LoVo (cell line): ENCODE results near the gene CDH13.

Source experiments
- DNase-seq: peaks from one replicate; pipeline ENCODE4 v3.0.0-alpha.2; 2016; ENCODE audit warnings: low spot score

The CDH13 gene

DNA sequence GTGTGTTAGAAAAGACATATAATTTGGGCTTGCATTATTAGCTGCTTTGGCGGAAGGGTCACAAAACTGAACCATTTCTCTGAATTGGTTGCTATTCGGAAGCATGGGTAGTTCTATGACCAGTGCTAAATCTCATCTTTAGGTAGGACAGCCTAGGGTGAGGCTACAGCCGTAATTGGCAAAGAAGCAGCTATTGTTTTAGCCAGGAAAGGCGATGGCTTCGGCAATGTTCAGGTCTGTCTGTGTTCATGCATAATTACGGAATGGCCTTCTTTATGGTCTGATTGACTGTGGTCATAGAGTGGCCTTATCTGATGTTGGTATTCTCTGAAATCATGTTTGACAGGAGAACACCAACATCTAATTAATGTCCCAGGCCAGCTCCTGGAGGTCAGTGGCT, 812.6 kb downstream of the CDH13 start:
- DNase-seq, result no peak

DNA sequence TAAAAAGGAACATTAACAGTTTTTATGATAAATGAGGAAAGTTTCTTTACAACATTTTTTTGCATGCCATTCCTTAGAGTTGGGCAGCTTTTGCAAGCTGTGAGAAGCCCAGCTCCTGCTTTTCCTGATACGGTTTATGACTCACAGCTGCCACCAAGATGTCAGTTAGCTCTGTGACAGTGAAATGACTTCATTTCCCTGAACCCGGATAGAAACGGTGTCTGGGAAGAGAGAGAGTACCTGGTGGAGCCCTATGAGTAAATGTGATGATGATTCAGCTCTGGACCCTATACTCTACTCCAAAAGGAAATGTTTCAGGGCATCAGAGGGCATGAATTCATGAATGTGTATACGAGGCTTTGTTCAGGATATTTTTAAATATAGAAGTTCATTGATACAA, 814.7 kb downstream of the CDH13 start:
- DNase-seq, result no peak

DNA sequence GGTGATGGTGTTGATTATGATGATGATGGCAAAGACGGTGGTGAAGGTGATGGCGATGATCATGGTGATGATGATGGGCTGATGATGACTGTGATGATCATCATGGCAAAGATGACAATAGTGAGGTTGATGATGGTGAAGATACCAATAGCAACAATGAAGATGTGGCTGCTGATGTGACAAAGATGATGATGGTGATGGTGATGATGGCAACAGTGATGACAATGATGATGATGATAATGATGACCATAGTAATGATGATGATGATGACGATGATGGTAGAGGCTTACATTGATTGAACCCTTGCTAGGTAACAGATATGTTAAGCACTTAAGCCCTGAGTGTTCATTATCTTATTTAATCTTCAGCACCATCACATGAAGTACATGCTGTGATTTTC, 817.2 kb downstream of the CDH13 start:
- DNase-seq, result no peak

DNA sequence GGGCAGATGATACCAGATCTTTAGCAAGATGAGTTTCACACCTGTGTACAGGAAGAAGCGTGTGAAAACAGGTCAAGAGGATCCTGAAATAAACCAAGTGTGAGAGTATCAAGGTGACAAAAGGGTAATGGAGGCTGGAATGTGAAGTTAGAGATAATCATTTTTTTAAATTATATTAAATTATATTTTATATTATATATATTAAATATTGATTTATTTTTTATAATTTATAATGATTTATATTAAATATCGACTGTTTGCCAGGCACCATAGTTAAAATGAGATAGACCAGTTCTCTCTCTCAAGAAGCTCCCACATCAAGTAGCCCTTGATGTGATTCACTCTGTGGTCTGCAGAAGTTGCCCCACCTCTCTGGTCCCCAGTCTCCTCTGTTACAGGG, 820.8 kb downstream of the CDH13 start:
- no peak for DNase-seq

DNA sequence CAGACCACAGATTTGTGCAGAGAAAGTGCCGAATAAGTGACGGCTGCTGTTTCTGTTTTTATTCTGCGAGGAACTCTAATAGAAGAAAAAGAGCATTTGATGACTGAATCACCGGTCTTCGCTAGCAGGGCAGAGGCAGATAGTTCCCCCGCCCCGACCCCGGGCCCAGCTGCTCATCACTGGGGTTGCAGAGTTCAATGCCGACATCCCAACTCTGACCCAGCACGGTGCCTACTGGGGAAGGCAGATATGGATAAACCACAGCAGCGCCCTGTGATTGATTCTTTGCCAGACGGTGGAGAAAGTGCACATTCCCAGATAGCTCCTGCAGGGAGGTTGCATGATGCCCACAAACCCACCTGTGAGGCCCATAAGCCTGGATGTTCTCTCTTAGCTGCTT, 823.1 kb downstream of the CDH13 start:
- DNase-seq, result no peak

DNA sequence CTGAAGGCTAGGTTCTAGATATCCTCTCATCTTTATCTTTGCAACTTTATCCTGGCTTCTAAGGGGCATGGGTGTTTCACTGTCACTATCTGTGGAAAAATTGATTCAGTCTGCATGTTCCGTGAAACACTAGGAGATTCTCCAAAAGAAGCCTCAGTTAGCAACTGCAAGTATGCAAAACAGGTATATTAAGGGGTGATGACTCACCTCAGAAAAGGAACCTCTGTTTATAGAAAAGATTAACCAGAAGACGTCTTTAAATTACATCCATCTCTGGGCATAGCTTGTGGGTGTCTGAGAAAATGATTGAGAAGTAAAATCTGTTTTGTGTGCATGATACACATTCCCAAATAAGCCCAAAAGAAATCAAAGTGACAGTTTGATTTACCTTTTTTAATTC, 827.2 kb downstream of the CDH13 start:
- no peak for DNase-seq

DNA sequence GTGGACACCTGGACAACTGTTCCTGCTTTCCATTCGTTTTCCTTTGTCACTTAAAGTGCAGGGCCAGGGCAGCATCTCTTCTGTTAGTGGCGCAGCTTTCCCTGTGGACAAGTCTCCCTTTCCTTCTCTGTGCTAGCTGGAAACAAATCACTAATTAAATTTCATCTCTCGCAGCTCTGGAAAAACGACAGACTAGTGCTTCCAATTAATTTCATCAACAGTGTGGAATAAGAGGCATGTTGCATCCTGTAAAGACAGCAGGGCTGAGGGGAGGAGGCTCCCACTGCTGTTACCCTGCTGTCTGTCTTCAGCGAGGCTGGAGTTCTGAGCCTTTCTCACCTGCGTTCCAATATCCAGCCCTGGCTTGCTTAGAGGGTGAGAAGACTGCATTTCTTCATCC, 828.9 kb downstream of the CDH13 start:
- no peak for DNase-seq

DNA sequence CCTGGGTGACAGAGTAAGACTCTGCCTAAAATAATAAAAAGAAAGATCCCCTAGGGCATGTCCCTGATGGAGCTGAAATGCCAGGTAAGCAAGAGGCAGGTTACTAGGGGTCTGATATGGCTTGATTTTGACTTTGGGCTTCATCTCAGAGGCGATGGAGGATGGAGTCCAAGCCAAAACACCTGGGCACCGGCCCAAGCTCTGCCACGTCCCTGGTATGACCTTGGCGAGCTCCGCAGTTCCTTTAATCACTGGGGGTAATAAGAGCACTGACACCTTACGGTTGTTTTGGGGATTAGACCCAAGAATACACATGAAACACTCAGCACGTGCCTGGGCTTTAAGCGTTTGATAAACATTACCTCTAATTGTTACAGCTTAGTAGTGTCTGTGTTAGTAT, 830.2 kb downstream of the CDH13 start:
- DNase-seq, result no peak

GRCh38 chr16:83458612-83459011, 831.8 kb downstream of the CDH13 start:
- no peak for DNase-seq

DNA sequence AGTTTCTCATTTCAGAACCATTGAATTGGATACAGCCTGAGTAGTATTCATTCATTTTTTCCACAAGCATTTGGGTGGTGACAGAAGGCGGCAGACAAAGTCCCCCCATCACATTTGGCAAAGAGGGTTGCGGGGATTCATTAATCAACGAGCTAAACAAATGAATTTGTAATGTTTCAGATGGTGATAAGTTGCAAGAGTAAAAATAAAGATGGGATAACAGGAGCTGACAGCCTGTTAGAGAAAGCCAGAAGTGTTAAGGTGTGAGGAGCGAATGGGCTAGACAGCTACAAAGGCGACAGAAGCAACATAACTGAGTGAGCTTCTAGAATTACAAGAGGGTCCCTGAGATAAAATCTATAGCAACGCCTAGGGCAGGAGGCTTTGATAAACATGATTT, 838.2 kb downstream of the CDH13 start:
- DNase-seq, result no peak

DNA sequence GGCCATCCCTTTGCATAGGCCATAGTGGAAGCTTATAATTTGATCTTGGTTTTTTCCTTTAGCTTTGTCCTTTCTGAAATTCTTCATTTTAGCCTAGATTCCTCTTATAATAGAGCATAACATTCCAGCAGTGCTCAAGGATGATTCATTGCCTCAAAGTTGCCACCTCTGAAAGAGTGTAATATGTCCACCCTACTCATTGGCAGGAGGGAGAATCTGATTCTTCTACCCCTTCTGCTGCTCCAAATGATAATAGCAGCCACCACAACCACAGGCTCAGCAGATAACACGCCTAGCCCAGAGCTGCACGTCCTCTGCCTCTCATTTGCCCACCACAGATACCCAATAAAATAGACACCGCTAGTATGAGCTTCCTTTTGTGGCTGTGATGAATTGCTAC, 843.6 kb downstream of the CDH13 start:
- DNase-seq, result no peak

DNA sequence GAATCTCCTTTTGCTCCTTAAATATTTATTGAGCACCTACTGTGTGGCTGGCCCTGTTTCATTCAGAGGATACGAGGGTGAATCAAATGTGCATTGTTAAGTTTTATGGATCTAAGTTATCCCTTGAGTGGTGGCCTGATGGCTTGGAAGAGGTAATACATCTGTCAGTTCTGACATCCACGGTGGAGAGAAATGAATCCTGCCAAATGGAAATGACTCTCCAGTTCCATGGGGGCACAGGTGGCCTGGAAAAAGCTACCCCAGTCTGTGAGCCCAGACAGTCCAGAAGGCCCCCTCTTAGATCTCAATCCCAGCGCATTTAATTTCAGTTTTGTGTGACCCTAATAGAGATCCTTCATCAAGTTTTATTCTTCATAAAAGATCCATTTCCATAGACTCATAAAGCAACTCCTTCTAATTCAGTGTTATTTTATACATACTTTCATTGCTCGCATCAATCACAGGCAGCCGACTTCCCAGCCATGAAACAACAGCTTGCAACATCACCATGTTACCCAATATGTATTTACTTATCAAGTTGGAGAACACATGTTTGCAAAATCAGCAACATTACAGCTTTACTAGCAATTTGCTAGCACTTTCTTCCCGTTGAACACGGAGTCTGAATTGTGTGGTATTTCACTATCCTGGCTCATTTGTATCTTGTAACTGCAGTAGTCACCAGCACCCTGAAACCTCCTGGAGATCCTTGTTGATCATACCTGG, 846.2 kb downstream of the CDH13 start:
- DNase-seq, result no peak

- DNase-seq, result no peak
Observed at GRCh38 chr16:83473926-83474650, 847.3 kb downstream of the CDH13 start.

- DNase-seq, result no peak
Observed at GRCh38 chr16:83475108-83475507, 848.3 kb downstream of the CDH13 start.

GRCh38 chr16:83481589-83481988, 854.8 kb downstream of the CDH13 start:
- no peak for DNase-seq

DNA sequence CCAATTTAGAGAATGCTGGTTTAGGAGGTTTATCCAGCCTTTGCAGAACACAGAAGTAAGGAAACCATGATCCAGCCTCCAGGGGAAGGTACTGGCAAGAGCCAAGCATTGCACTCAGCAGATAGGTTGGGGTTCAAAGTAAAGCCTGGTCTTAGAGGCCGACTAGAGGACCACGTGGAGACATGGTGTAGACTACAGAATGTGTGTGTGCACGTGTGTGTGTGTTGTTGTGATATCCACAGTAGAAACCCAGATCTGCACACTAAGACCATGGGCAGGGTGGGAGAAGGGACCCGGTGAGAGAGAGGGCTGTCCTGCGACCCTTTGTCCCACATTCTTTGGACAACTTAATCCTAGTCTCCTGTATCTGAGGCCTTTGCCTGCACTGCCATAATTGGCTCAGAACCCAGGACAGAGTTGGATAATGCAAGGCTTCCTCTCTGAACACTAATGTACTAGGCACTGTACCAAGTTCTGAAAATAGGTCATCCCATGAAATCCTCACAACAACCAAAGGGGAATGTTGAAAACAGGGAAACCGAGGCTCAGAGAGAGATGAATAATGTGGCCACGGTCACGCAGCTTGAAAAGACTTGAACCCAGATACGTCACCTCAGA, 855.9 kb downstream of the CDH13 start:
- DNase-seq, result no peak

GRCh38 chr16:83490073-83490472, 863.3 kb downstream of the CDH13 start:
- DNase-seq, result no peak

- no peak for DNase-seq
Observed at GRCh38 chr16:83494459-83494858, 867.7 kb downstream of the CDH13 start.

DNA sequence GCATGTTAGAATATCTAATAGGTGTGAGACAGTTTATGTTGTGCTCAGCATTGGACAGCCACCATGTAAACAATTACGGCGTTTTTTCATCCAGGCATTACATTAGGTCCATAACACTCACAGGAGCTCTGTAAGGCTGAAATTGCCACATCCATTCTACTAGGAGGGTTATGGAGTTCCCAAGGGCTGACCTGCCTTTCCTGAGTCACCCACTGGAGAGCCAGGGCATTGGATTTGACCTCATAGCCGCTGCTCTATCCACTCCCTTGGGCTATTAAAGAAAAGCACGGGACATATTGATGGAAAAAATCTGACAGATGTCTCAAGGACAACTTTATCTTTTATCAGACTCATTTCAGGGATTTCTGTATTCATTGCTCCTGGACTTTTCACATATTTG, 874.7 kb downstream of the CDH13 start:
- DNase-seq, result no peak

DNA sequence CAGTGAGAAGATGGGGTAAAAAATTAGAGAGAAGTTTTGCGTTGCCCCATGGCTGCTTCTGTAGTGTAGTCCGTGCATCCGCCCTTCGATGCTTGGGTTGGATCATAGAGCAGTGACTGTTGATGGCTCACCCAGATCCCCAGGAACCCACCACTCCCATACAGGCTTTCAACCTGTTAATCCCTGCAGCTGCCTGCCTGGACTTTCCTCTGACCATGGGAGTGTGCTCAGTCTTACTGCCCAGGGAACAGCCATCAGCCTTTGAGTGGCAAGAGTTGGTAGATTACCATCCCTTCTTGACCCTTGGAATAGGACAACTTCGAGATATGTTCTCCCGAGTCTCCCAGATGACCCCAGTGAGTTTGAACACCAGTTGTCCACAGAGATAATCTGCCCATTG, 881.5 kb downstream of the CDH13 start:
- DNase-seq, result no peak

DNA sequence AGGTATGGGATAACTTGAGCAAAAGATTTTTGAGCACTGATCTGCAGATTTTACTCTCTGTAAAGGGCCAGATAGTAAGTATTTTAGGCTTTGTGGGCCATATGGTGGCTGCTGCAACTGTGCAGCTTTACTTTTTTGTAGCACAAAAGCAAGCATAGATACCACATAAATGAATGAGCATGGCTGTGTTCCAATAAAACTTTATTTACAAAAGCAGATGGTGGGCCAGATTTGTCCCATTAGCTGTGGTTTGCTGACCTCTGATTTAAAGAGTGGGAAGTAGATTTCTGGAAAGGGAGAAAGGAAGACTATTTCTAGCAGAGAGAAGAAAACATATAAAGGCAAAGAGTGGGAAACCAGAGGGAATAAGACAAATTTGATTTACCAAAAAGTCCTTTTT, 882.5 kb downstream of the CDH13 start:
- DNase-seq, result no peak

DNA sequence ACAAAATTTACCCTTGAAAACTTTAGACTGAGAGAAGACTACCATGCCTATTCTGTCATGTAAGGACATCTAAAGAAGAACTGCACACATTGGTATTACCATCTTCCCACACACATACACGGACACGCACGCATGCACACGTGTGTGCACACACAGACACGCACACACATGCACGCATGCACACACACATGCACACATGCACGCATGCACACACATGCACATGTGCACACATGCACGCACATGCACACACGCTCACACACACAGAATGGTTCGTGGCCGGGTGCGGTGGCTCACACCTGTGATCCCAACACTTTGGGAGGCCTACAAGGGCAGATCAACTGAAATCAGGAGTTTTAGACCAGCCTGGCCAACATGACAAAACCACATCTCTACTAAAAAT, 884.1 kb downstream of the CDH13 start:
- DNase-seq, result no peak

GRCh38 chr16:83513008-83513755, 886.4 kb downstream of the CDH13 start:
- DNase-seq, result no peak
